ENCODE measurements around the gene NDC1.

DNA sequence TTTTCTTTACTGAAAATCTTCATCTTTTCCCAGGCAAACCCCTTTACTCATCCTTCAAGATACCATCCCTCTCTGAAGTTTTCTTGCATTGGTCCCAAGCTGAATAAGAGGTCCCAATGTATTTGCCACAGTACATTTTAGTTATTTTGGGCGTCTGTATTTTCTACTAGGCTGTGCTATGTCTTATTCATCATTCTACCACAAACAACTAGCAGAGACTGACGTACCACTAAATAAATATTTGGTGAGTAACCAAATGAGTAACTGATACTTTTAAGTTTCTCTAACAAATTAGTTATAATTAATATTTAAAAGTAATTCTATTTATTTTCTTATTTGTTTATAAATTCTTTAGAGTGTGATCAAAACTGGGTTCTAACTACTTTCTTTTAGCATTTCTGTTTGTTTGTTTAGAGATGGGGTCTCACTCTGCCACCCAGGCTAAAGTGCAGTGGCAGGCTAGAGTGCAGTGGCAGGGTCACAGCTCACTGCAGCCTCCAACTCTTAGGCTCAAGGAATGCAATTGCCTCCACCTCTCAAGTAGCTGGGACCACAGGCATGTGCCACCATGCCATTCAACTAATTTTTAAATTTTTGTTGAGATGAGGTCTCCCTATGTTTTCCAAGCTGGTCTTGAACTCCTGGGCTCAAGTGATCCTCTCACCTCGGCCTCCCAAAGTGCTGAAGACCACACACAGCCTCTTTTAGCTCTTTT, 33.1 kb downstream of the NDC1 start:
- TF ChIP-seq POLR2A (IDR thresholded peaks at IDR 0.05) (no peak), EP300 (IDR thresholded peaks at IDR 0.05) (no peak), POLR2AphosphoS5 (IDR thresholded peaks at IDR 0.05) (no peak)
- TF ChIP-seq, protein P1, sequence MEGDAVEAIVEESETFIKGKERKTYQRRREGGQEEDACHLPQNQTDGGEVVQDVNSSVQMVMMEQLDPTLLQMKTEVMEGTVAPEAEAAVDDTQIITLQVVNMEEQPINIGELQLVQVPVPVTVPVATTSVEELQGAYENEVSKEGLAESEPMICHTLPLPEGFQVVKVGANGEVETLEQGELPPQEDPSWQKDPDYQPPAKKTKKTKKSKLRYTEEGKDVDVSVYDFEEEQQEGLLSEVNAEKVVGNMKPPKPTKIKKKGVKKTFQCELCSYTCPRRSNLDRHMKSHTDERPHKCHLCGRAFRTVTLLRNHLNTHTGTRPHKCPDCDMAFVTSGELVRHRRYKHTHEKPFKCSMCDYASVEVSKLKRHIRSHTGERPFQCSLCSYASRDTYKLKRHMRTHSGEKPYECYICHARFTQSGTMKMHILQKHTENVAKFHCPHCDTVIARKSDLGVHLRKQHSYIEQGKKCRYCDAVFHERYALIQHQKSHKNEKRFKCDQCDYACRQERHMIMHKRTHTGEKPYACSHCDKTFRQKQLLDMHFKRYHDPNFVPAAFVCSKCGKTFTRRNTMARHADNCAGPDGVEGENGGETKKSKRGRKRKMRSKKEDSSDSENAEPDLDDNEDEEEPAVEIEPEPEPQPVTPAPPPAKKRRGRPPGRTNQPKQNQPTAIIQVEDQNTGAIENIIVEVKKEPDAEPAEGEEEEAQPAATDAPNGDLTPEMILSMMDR (IDR thresholded peaks at IDR 0.05) = no peak

Data from sigmoid colon (tissue), 4 donors.